ENCODE measurements around the gene ZNF436.

DNA sequence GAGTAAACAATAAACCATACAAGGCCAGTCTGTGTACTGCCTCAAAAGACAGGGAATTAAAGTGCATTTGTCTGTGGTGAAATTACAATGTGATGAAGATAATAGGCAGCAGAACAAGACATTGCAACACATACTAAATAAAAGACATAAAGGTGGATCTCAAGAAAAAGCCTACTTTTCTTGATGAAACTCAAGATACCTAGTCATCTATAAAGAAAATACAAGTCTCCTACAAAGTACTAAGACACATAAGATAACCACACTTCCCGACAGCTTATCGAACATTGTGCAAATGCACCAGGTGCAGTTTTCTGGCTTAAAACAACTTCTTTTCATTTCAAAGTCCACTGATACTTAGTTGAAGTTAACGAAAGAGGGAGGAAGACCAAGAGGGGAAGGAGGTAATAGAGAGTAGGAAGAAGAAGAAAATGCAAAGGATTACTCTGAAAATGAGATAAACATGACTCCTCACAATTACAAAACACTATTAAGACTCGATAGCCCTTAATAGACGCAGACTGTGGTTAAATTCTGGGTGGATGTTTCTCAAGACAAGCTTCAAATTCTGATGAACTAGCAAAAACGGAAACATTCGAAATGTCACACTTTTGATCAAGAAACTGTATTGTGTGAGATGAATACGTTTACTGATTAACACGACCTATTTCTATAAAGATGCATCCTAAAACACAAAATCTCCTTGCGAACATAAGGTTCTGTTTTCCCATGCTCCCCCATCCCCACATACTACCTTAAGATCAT, 27.5 kb downstream of the ZNF436 start:
- TF ChIP-seq CTCF (IDR thresholded peaks at IDR 0.05), result no peak
- no peak for TF ChIP-seq POLR2A (IDR thresholded peaks at IDR 0.05)
- no peak for TF ChIP-seq EP300 (IDR thresholded peaks at IDR 0.05)

Data from sigmoid colon (tissue), 4 donors.